Stimulated activated CD8-positive, alpha-beta memory T cell treated with anti-CD3 and anti-CD28 coated beads, Interleukin-12 subunit alpha, Interleukin-12 subunit beta, amount 100 ng/mL, for 24 hours (primary cell): Measurements from ENCODE around the gene CDKL1.
"Not testable (repeated sequence)": the region's sequence is repeated elsewhere in the genome, so short reads cannot be mapped to it uniquely, and the experiment has no call there.

ENCODE experiments used
- DNase-seq: peaks from one replicate; pipeline ENCODE4 v3.0.0-alpha.2; 2020; ENCODE audit errors: extremely low read depth

Gene CDKL1

DNA sequence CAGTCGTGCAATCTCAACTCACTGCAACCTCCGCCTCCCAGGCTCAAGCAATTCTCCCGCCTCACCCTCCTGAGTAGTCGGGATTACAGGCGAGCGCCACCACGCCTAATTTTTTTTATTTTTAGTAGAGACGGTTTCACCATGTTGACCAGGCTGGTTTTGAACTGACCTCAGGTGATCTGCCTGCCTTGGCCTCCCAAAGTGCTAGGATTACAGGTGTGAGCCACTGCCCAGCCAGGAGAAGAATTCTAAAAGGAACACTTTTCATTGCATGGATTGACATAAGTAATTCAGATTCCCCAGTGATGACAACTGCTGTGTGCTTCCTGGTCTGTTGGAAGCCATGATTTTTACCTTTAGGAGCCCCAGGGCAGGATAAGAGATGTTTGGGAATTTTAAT lies 62.5 kb downstream of the CDKL1 start:
- no peak for DNase-seq

DNA sequence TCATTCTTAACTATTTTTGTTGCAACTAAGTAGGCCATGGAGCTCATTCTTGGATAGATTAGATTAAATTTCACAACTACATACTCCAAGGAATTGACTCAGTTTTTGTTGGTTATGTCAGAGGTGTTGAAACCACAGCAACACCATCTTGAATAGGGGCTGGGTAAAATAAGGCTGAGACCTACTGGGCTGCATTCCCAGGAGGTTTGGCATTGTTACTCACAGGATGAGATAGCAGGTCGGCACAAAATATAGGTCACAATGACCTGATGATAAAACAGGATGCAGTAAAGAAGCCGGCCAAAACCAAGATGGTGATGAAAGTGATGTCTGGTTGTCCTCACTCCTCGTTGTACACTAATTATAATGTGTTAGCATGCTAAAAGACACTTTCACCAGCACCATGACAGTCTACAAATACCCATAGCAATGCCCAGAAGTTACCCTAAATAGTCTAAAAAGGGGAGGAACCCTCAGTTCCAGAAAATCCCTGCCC lies 63.6 kb downstream of the CDKL1 start:
- DNase-seq: no peak

DNA sequence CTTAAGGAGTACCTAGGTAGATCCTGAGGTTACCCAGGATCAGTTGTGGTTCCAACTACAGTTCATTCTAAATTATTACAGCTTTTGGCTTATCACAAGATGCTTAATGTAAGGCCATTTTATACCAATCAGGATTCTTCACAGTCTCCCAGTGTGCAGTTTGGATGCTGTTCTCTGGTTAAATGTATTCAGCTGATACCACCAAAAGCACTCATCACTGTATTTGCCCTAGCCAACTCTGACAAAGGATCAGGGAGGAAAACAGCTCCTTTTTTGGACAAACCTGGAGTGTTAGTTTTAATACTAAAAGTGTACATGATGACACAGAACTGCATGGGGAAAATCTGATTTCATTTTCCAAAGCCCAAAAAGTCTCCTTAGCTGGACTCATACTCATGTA lies 65.1 kb downstream of the CDKL1 start:
- DNase-seq: no peak

GRCh38 chr14:50321009-50321660 lies 75.5 kb downstream of the CDKL1 start:
- DNase-seq: peak; percentile 30

DNA sequence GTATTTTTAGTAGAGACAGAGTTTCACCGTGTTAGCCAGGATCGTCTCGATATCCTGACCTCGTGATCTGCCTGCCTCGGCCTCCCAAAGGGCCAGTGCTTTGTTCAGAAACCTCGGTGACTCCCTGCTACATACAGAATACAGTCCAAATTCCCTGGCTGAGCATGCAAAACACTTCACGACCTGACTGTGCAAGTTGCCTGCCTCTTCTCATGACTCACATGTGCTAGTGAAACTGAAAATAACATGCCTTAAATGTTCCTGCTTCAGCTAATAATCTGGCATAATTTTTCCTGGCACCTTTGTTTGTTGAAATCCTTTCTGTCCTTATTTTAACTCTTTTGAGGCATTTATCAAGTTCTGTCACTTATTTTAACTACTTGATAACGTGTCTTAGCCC lies 76.4 kb downstream of the CDKL1 start:
- no peak for DNase-seq

- DNase-seq: no peak
Measured at GRCh38 chr14:50319721-50320120, 77.0 kb downstream of the CDKL1 start.

GRCh38 chr14:50319293-50319692 lies 77.4 kb downstream of the CDKL1 start:
- no peak for DNase-seq

DNA sequence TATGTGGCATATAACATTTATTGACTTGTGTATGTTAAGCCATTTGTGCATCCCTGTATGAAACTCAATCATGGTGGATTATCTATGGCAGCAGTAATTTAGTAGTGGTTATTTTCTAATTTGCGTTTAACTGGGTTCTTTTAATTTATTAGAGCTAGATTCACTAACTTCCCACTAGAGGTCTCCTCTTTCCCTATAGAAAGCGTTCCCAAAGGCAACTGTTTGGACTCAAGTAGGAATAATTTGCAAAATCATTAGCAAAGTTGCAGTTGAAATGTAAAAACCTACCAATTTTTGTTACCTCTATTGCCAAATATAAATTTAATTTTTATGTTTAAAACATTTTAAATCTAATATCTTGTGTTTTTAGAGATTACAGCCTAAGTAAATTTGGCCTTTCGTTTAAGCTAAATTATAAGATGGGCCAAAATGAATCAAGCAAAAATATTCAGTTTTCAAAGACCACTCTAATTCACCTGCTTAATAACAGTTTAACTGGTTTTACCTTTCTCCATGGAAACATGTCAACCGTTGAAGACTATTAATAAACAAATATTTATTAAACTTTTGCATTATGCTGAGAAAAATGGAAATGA lies 78.6 kb downstream of the CDKL1 start:
- DNase-seq: no peak

DNA sequence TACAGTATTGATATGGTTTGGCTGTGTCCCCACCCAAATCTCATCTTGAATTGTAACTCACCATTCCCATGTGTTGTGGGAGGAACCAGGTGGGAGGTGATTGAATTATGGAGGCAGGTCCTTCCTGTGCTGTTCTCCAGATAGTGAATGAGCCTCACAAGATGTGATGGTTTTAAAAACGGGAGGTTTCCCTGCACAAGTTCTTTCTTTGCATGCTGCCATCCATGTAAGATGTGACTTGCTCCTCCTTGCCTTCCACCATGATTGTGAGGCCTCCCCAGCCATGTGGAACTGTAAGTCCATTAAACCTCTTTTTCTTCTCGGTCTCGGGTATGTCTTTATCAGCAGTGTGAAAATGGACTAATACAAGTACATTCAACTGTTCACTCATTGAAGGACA lies 82.6 kb downstream of the CDKL1 start:
- DNase-seq: not testable (repeated sequence)

- DNase-seq: no peak
Measured at GRCh38 chr14:50312734-50313054, 84.0 kb downstream of the CDKL1 start.

DNA sequence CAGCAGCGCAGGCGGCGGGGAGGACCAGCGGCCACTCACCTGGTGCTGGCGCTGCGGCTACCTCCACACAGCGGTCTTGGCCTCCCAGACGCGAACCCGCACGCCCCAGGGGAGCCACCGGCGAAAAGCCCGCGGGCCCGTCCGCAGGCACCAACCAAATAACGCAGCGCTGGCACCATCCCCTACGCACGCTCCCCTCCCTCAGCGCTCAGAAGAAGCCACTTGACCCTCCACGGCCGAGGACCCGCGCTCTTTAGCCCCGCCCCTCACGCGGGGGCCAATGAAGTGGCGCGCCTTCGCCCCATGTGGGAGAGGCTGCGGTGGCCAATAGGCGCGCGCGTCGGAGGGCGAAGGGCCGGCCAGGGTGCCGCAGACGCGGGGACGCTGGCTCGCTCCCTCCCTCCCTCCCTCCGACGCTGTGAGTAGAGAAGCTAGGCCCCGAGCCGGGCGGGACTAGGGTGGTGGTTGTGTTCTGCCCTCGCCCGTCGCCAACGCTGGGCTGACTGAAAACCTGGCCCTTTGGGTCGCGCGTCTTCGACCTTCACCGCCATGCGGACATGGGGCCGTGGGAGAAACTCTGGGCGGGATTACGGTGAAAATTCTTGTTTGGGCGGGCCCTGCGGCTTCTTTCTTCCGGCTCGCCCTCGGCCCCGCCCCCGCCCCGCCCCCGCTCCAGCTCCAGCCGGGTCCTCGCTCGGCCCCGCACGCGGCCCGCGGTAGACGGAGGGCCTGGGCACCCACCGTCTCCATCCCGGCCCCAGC lies 84.5 kb downstream of the CDKL1 start, which contains the start of the genes DMAC2L and L2HGDH:
Gene DMAC2L (plus strand): TSS at position 353 of the 762 bp plus-strand sequence. CDS start 9,164 bp downstream, outside the sequence.
Gene L2HGDH (minus strand): TSS at position 258 of the 762 bp plus-strand sequence. CDS start 79 bp downstream, at position 179.
- peak; percentile 75 for DNase-seq

DNA sequence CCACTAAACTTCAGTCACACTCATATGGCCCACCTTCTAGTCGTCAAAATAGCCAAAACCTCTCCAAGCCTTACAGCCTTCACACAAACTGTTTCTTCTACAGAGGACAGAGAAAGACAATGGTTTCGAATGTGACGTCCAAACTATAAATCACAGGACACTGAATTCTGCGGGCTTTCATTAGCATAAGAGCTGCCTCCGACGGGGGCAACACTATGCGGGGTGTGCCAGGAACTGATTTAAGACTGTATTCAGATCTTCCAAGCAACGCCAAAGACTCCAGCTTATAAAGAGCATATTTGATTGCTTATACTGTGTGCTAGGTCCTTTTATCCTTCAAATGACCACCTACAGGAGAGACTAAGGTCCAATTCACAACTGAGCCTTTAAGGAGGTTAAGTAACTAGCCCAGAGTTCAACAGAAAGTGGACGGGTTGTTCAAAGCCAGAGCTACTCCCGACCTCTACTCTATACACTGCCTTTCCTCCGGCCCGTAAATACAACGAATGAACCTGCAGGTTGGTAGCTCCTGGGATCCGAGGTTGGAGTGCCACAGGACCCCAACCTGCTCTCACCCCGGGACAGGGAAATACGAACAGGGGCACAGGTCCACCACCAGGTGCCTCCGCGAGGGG lies 85.2 kb downstream of the CDKL1 start:
- DNase-seq: no peak

GRCh38 chr14:50310445-50310844 lies 86.2 kb downstream of the CDKL1 start:
- DNase-seq: no peak

- no peak for DNase-seq
Measured at GRCh38 chr14:50308363-50308915, 88.2 kb downstream of the CDKL1 start.

DNA sequence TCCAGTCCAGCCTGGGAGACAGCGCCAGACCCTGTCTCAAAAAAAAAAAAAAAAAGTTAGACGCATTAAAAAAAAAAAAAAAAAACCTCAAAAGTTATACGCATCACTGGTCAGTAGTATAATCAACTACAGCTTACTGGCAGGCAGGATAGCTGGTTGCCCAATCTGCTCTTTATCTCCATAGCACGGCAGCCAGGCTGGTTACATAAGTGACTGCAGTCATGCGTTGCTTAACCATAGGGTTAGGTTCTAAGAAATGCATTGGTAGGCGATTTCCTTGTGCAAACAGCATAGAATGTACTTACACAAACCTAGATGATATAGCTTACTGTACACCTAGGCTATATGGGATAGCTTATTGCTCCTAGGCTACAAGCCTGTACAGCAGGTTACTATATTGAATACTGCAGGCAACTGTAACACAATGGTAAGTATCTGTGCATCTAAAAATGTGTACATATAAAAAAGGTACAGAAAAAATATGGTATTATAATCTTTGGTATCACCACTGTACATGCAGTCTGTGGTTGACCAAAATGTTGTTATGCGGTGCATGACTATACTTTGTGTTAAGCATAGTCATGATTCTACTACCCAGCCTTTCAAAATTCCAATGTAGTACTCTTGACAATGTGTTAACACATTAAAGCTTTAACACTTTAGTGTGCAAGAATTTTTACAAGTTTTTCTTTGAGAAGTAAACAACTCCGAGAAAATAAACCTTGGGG lies 92.8 kb downstream of the CDKL1 start:
- DNase-seq: no peak

DNA sequence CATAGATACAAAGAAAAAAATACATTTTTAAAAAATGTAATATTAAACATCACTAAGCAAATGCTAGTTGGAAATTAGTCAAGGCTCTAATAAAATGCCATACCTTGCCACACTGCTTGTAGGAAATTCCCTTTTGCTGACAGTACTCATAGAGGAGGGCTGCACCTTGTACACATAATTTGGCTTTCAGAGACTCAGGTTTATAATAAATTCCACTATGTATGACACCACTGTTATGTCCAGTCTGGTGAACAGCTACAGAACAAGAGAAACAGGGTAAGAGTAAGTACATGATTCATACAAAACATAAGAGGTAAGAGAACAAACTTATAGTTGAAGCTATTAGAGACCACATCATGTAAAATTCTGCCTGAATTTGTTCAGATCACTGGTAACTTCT lies 94.8 kb downstream of the CDKL1 start:
- no peak for DNase-seq

DNA sequence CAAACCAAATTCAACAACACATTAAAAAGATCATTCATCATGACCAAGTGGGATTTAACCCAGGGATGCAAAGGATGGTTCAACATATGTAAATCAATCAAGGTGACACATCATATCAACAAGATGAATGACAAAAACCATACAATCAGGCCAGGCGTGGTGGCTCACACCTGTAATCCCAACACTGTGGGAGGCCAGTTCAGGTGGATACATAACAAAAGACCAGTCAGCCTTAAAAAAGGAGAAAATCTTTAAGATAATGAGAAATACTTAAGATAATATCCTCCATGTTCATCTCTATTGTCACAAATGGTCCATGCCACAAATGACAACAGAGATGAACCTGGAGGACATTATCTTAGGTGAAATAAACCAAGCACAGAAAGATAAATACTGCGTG lies 97.1 kb downstream of the CDKL1 start:
- DNase-seq: no peak

DNA sequence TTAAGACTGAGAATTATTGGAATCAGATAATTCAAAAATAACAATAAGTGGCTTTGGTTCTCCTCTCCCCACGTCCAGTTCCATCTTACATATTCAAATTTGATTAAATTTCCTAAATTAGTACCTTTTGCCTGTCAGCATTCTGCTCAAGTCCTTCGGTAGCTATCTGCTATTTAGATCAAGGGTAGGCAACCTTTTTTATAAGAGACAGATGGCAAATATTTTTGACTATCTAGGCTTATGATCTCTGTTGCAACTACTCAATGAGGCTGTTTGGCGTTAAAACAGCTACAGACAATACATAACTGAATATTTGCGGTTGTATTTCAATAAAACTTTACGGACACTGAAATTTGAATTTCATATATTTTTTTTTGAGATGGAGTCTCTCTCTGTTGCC lies 106.4 kb downstream of the CDKL1 start:
- DNase-seq: no peak

DNA sequence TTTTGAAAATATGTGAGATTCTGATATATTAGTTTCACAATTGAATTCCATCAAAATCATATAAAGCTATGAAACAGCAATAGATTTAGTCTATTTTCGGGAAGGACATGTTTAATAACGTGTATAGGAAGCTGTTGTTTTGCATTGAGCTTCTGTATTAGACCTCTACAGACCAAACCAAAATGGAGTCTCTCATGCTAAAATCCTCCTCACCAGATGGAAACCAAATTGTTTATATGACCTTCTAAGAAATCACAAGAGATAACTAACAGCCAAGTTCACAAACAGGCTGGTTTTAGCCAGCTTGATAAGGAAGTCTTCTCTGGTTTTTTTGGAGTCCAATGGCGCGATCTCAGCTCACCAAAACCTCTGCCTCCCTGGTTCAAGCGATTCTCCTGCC lies 108.5 kb downstream of the CDKL1 start:
- no peak for DNase-seq

- DNase-seq: no peak
Measured at GRCh38 chr14:50285861-50286260, 110.8 kb downstream of the CDKL1 start.
